GM23338 (cell line): ENCODE measurements around the gene FAM117B. TPM values are rescaled to one million over a fixed set of nuclear protein-coding genes. Genes with fewer than 3 reads are reported as not detected.

Source experiments
- ATAC-seq: fragments of 200-7000 bp; cut with Tn5 transposase; 3 replicates; pipeline ENCODE4 v1.9.1; 2020
- DNase-seq: peaks from one replicate; pipeline ENCODE4 v3.0.0-alpha.2; 2015; ENCODE audit warnings: low spot score
- H2AFZ ChIP-seq: fragments of 200-600 bp; sonication (generic); 2 replicates; pipeline ENCODE4 v1.8.0; 2016; ENCODE audit warnings: antibody characterized with exemption, mild to moderate bottlenecking, moderate library complexity
- H3F3A ChIP-seq: fragments of 200-600 bp; sonication (generic); replicated peaks from 2 replicates; pipeline ENCODE4 v1.8.0; 2017; ENCODE audit warnings: antibody characterized with exemption, mixed run types, low read depth
- H3K27ac ChIP-seq: fragments of 200-600 bp; sonication (generic); 2 replicates; pipeline ENCODE4 v1.6.1; 2016; ENCODE audit warnings: low read depth
- H3K27me3 ChIP-seq: fragments of 200-600 bp; sonication (generic); 2 replicates; pipeline ENCODE4 v1.8.0; 2016; ENCODE audit warnings: mild to moderate bottlenecking, mixed run types, moderate library complexity; ENCODE audit not compliant: insufficient read depth
- H3K36me3 ChIP-seq: fragments of 200-600 bp; sonication (generic); 2 replicates; pipeline ENCODE4 v1.8.0; 2016; ENCODE audit warnings: mild to moderate bottlenecking; ENCODE audit not compliant: insufficient read depth
- H3K4me1 ChIP-seq: fragments of 200-600 bp; sonication (generic); 2 replicates; pipeline ENCODE4 v1.8.0; 2016; ENCODE audit warnings: mild to moderate bottlenecking, moderate library complexity; ENCODE audit not compliant: insufficient read depth
- H3K4me2 ChIP-seq: fragments of 200-600 bp; sonication (generic); 2 replicates; pipeline ENCODE4 v1.7.1; 2017; ENCODE audit warnings: mixed run types
- H3K4me3 ChIP-seq: fragments of 200-600 bp; sonication (generic); 2 replicates; pipeline ENCODE4 v1.6.1; 2016; ENCODE audit warnings: mixed run types
- H3K79me2 ChIP-seq: fragments of 200-600 bp; sonication (generic); replicated peaks from 2 replicates; pipeline ENCODE4 v1.8.0; 2017; ENCODE audit warnings: mild to moderate bottlenecking; ENCODE audit not compliant: insufficient read depth
- H3K9me2 ChIP-seq: fragments of 200-600 bp; sonication (generic); 2 replicates; pipeline ENCODE4 v1.8.0; 2017; ENCODE audit not compliant: insufficient read depth
- H4K20me1 ChIP-seq: fragments of 200-600 bp; sonication (generic); replicated peaks from 2 replicates; pipeline ENCODE4 v1.8.0; 2017; ENCODE audit warnings: mild to moderate bottlenecking; ENCODE audit not compliant: insufficient read depth
- H3K27ac Mint-ChIP-seq: 2 replicates; pipeline ENCODE4 v1.8.0; 2020; ENCODE audit warnings: inconsistent platforms, mild to moderate bottlenecking, moderate library complexity, mixed read lengths
- H3K27me3 Mint-ChIP-seq: 3 replicates; pipeline ENCODE4 v1.8.0; 2022; ENCODE audit warnings: low read depth, mild to moderate bottlenecking, moderate library complexity, mixed read lengths, inconsistent platforms; ENCODE audit not compliant: insufficient read depth, poor library complexity
- H3K36me3 Mint-ChIP-seq: 3 replicates; pipeline ENCODE4 v1.8.0; 2021; ENCODE audit warnings: low read depth, mild to moderate bottlenecking, inconsistent platforms, moderate library complexity, mixed read lengths
- H3K4me1 Mint-ChIP-seq: 3 replicates; pipeline ENCODE4 v1.8.0; 2020; ENCODE audit warnings: mild to moderate bottlenecking, inconsistent platforms, mixed read lengths
- H3K4me3 Mint-ChIP-seq: 3 replicates; pipeline ENCODE4 v1.8.0; 2021; ENCODE audit warnings: moderate library complexity, mild to moderate bottlenecking, inconsistent platforms, mixed read lengths
- H3K9me3 Mint-ChIP-seq: 3 replicates; pipeline ENCODE4 v1.8.0; 2020; ENCODE audit warnings: moderate library complexity, mild to moderate bottlenecking, inconsistent platforms, mixed read lengths
- CREB1 ChIP-seq: fragments of 250-450 bp; sonication (Bioruptor Pico); IDR thresholded peaks from 2 replicates; pipeline ENCODE4 v1.5.0; 2020; ENCODE audit warnings: low read depth, mild to moderate bottlenecking, moderate library complexity
- EZH2 ChIP-seq: fragments of 200-600 bp; sonication (generic); IDR thresholded peaks from one replicate; pipeline ENCODE4 v1.8.0; 2017; ENCODE audit warnings: antibody characterized with exemption, mild to moderate bottlenecking, low read depth; ENCODE audit not compliant: unreplicated experiment
- EZH2phosphoT487 ChIP-seq: fragments of 200-600 bp; sonication (generic); IDR thresholded peaks from one replicate; pipeline ENCODE4 v1.8.1; 2018; ENCODE audit warnings: antibody characterized with exemption; ENCODE audit not compliant: unreplicated experiment
- JUNB ChIP-seq: IDR thresholded peaks from one replicate; pipeline ENCODE4 v1.6.1; 2016; ENCODE audit warnings: antibody characterized with exemption; ENCODE audit not compliant: unreplicated experiment
- NANOG ChIP-seq: IDR thresholded peaks from 2 replicates; pipeline ENCODE4 v1.6.1; 2016; ENCODE audit warnings: antibody characterized with exemption, borderline replicate concordance
- POLR2AphosphoS5 ChIP-seq: IDR thresholded peaks from 2 replicates; pipeline ENCODE4 v1.6.1; 2016; ENCODE audit warnings: antibody characterized with exemption, low read depth
- STAT1 ChIP-seq: IDR thresholded peaks from one replicate; pipeline ENCODE4 v1.6.1; 2016; ENCODE audit warnings: antibody characterized with exemption; ENCODE audit not compliant: unreplicated experiment
- ZNF114 ChIP-seq: fragments of 250-450 bp; sonication (Bioruptor Pico); IDR thresholded peaks from 2 replicates; pipeline ENCODE4 v1.5.0; 2020; ENCODE audit warnings: mild to moderate bottlenecking, moderate library complexity
- ZNF331 ChIP-seq: fragments of 250-450 bp; sonication (Bioruptor Pico); IDR thresholded peaks from 2 replicates; pipeline ENCODE4 v1.5.0; 2020; ENCODE audit warnings: low read depth, mild to moderate bottlenecking, moderate library complexity
- polyA plus RNA-seq: library from polyadenylated mRNA; unstranded; fragments of >200 nt; fragmentation: Nextera tagmentation; extraction: Ambion mirVana; gene quantifications from 2 replicates; pipeline ENCODE4 v1.2.1, GENCODE V29; 2016
- total RNA-seq: library from RNA; depleted of rRNA; stranded (reverse); fragments of >200 nt; shearing (Covaris generic); gene quantifications from 2 replicates; pipeline ENCODE4 v1.2.3, GENCODE V29; 2014
- TF ChIP-seq, protein P1 (sequence below), 2 experiments: fragments of 200-600 bp in 1 of 2; sonication (generic) in 1 of 2; conservative IDR thresholded peaks; 2 replicates each; pipeline versions ENCODE4 v1.5.1 to v1.6.1; 2016 to 2017; ENCODE audit warnings: antibody characterized with exemption in 2 of 2, low read depth in 2 of 2, mild to moderate bottlenecking in 2 of 2, moderate library complexity in 1 of 2
- TF ChIP-seq, protein P2 (sequence below): IDR thresholded peaks from one replicate; pipeline ENCODE4 v1.6.1; 2018; ENCODE audit warnings: antibody characterized with exemption; ENCODE audit not compliant: unreplicated experiment
- TF ChIP-seq, protein P3 (sequence below): IDR thresholded peaks from 2 replicates; pipeline ENCODE4 v1.6.1; 2016; ENCODE audit warnings: antibody characterized with exemption
- TF ChIP-seq, protein P4 (sequence below): fragments of 250-450 bp; sonication (Bioruptor Pico); IDR thresholded peaks from 2 replicates; pipeline ENCODE4 v1.5.0; 2020; ENCODE audit warnings: mild to moderate bottlenecking, moderate library complexity

Gene FAM117B
- total and polyA plus RNA-seq, 2 experiments from 2014 or later: 8.4 to 23.0 TPM

DNA sequence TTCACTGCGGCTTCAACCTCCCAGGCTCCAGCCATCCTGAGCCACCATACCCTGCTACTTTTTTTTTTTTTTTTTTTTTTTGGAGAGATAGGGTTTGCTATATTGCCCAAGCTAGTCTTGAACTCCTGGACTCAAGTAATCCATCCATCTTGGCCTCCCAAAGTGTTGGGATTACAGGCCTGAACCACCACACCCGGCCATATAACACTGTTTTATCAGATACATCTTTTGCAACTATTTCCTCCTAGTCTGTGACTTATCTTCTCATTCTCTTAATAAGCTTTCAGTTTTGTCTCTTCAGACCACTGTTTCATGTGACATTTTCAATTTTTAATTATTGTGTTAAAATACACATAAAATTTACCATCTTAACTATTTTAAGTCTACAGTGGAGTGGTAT is 35.7 kb upstream of the FAM117B start:
- H3K27me3 ChIP-seq: no peaks in the 10 kb centered on the region
- no peak overlapping the region for H3K27ac ChIP-seq
- DNase-seq (no peak), ATAC-seq (no peak)
- H3K9me2 ChIP-seq: no peaks in the 10 kb centered on the region
- no peaks in the 10 kb centered on the region for H3K9me3 Mint-ChIP-seq
- no peak overlapping the region for H3K4me3 Mint-ChIP-seq
- H4K20me1 ChIP-seq: no peaks in the 10 kb centered on the region
- H2AFZ ChIP-seq: no peak overlapping the region
- H3K27me3 Mint-ChIP-seq: peaks cover 3% of the 10 kb centered on the region
- no peaks in the 10 kb centered on the region for H3K79me2 ChIP-seq
- TF ChIP-seq, protein P1, sequence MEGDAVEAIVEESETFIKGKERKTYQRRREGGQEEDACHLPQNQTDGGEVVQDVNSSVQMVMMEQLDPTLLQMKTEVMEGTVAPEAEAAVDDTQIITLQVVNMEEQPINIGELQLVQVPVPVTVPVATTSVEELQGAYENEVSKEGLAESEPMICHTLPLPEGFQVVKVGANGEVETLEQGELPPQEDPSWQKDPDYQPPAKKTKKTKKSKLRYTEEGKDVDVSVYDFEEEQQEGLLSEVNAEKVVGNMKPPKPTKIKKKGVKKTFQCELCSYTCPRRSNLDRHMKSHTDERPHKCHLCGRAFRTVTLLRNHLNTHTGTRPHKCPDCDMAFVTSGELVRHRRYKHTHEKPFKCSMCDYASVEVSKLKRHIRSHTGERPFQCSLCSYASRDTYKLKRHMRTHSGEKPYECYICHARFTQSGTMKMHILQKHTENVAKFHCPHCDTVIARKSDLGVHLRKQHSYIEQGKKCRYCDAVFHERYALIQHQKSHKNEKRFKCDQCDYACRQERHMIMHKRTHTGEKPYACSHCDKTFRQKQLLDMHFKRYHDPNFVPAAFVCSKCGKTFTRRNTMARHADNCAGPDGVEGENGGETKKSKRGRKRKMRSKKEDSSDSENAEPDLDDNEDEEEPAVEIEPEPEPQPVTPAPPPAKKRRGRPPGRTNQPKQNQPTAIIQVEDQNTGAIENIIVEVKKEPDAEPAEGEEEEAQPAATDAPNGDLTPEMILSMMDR (conservative IDR thresholded peaks at IDR 0.05; ENCODE audit: low read depth in 2 of 2): no peak
- TF ChIP-seq EZH2 (no peak), EZH2phosphoT487 (no peak), ZNF114 (CRISPR knock-in tag) (no peak), JUNB (no peak), POLR2AphosphoS5 (no peak), CREB1 (CRISPR knock-in tag) (no peak), ZNF331 (CRISPR knock-in tag) (no peak), STAT1 (no peak), NANOG (no peak)
- TF ChIP-seq, protein P2, sequence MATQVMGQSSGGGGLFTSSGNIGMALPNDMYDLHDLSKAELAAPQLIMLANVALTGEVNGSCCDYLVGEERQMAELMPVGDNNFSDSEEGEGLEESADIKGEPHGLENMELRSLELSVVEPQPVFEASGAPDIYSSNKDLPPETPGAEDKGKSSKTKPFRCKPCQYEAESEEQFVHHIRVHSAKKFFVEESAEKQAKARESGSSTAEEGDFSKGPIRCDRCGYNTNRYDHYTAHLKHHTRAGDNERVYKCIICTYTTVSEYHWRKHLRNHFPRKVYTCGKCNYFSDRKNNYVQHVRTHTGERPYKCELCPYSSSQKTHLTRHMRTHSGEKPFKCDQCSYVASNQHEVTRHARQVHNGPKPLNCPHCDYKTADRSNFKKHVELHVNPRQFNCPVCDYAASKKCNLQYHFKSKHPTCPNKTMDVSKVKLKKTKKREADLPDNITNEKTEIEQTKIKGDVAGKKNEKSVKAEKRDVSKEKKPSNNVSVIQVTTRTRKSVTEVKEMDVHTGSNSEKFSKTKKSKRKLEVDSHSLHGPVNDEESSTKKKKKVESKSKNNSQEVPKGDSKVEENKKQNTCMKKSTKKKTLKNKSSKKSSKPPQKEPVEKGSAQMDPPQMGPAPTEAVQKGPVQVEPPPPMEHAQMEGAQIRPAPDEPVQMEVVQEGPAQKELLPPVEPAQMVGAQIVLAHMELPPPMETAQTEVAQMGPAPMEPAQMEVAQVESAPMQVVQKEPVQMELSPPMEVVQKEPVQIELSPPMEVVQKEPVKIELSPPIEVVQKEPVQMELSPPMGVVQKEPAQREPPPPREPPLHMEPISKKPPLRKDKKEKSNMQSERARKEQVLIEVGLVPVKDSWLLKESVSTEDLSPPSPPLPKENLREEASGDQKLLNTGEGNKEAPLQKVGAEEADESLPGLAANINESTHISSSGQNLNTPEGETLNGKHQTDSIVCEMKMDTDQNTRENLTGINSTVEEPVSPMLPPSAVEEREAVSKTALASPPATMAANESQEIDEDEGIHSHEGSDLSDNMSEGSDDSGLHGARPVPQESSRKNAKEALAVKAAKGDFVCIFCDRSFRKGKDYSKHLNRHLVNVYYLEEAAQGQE: no peak
- TF ChIP-seq, protein P3, sequence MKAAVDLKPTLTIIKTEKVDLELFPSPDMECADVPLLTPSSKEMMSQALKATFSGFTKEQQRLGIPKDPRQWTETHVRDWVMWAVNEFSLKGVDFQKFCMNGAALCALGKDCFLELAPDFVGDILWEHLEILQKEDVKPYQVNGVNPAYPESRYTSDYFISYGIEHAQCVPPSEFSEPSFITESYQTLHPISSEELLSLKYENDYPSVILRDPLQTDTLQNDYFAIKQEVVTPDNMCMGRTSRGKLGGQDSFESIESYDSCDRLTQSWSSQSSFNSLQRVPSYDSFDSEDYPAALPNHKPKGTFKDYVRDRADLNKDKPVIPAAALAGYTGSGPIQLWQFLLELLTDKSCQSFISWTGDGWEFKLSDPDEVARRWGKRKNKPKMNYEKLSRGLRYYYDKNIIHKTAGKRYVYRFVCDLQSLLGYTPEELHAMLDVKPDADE: no peak
- TF ChIP-seq, protein P4, sequence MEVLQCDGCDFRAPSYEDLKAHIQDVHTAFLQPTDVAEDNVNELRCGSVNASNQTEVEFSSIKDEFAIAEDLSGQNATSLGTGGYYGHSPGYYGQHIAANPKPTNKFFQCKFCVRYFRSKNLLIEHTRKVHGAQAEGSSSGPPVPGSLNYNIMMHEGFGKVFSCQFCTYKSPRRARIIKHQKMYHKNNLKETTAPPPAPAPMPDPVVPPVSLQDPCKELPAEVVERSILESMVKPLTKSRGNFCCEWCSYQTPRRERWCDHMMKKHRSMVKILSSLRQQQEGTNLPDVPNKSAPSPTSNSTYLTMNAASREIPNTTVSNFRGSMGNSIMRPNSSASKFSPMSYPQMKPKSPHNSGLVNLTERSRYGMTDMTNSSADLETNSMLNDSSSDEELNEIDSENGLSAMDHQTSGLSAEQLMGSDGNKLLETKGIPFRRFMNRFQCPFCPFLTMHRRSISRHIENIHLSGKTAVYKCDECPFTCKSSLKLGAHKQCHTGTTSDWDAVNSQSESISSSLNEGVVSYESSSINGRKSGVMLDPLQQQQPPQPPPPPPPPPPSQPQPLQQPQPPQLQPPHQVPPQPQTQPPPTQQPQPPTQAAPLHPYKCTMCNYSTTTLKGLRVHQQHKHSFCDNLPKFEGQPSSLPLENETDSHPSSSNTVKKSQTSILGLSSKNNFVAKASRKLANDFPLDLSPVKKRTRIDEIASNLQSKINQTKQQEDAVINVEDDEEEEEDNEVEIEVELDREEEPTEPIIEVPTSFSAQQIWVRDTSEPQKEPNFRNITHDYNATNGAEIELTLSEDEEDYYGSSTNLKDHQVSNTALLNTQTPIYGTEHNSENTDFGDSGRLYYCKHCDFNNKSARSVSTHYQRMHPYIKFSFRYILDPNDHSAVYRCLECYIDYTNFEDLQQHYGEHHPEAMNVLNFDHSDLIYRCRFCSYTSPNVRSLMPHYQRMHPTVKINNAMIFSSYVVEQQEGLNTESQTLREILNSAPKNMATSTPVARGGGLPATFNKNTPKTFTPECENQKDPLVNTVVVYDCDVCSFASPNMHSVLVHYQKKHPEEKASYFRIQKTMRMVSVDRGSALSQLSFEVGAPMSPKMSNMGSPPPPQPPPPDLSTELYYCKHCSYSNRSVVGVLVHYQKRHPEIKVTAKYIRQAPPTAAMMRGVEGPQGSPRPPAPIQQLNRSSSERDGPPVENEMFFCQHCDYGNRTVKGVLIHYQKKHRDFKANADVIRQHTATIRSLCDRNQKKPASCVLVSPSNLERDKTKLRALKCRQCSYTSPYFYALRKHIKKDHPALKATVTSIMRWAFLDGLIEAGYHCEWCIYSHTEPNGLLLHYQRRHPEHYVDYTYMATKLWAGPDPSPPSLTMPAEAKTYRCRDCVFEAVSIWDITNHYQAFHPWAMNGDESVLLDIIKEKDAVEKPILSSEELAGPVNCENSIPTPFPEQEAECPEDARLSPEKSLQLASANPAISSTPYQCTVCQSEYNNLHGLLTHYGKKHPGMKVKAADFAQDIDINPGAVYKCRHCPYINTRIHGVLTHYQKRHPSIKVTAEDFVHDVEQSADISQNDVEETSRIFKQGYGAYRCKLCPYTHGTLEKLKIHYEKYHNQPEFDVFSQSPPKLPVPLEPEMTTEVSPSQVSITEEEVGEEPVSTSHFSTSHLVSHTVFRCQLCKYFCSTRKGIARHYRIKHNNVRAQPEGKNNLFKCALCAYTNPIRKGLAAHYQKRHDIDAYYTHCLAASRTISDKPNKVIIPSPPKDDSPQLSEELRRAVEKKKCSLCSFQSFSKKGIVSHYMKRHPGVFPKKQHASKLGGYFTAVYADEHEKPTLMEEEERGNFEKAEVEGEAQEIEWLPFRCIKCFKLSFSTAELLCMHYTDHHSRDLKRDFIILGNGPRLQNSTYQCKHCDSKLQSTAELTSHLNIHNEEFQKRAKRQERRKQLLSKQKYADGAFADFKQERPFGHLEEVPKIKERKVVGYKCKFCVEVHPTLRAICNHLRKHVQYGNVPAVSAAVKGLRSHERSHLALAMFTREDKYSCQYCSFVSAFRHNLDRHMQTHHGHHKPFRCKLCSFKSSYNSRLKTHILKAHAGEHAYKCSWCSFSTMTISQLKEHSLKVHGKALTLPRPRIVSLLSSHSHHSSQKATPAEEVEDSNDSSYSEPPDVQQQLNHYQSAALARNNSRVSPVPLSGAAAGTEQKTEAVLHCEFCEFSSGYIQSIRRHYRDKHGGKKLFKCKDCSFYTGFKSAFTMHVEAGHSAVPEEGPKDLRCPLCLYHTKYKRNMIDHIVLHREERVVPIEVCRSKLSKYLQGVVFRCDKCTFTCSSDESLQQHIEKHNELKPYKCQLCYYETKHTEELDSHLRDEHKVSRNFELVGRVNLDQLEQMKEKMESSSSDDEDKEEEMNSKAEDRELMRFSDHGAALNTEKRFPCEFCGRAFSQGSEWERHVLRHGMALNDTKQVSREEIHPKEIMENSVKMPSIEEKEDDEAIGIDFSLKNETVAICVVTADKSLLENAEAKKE: no peak
- no peaks in the 10 kb centered on the region for H3K4me1 ChIP-seq
- H3K4me1 Mint-ChIP-seq: peaks cover 6% of the 10 kb centered on the region; the same call in 2 of the 3 replicates
- H3K4me3 ChIP-seq: no peak overlapping the region
- H3K4me2 ChIP-seq: no peak overlapping the region
- H3K36me3 Mint-ChIP-seq: no peaks in the 10 kb centered on the region
- no peaks in the 10 kb centered on the region for H3K36me3 ChIP-seq
- no peaks in the 10 kb centered on the region for H3F3A ChIP-seq
- H3K27ac Mint-ChIP-seq: no peak overlapping the region
